ENCODE data around the gene AGA.

DNA sequence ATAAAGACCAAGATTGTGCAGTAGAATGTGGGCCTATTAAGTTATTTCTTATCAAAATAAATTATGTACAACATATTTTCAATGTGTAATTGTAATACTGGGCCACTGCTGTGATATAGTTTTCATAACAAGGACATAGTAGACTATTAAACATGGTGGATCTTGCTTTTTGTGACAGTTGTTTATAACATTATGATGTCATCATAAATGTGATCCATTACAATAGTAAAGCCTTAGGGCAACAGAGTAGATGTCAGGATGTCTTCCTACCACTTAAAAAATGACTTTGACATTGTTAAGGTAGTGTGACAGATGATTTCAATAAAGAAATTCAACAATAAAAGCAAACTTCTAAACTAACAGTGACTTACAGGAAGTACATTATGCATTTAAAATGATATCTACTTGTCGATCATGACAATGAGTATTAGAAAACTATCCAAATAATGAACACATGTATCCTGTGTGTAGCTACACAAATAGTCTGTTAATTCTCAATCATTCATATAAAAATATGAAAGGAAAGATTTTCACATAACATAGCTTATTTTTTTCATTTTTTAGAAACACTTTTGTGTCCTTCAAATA lies 5.3 kb upstream of the AGA start:
- TF ChIP-seq POLR2A (IDR thresholded peaks at IDR 0.05) = no peak
- TF ChIP-seq, protein P1, sequence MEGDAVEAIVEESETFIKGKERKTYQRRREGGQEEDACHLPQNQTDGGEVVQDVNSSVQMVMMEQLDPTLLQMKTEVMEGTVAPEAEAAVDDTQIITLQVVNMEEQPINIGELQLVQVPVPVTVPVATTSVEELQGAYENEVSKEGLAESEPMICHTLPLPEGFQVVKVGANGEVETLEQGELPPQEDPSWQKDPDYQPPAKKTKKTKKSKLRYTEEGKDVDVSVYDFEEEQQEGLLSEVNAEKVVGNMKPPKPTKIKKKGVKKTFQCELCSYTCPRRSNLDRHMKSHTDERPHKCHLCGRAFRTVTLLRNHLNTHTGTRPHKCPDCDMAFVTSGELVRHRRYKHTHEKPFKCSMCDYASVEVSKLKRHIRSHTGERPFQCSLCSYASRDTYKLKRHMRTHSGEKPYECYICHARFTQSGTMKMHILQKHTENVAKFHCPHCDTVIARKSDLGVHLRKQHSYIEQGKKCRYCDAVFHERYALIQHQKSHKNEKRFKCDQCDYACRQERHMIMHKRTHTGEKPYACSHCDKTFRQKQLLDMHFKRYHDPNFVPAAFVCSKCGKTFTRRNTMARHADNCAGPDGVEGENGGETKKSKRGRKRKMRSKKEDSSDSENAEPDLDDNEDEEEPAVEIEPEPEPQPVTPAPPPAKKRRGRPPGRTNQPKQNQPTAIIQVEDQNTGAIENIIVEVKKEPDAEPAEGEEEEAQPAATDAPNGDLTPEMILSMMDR (IDR thresholded peaks at IDR 0.05) = no peak
